A673 (cell line): ENCODE results near the gene PLAC9. TPM values are rescaled to one million over a fixed set of nuclear protein-coding genes. Genes with fewer than 3 reads are reported as not detected.

Source experiments
- BruUV-seq: library from RNA; stranded (reverse); fragments of 400-500 nt; replicated peaks from 2 replicates; lab custom pipeline; 2021; lab: Mats Ljungman, UMichigan
- CTCF ChIA-PET: fragments of 300-600 bp; sonication (Branson Sonifier 250); formaldehyde crosslinking; loops from one replicate; lab custom pipeline; 2022; ENCODE audit warnings: antibody characterized with exemption; lab: Charles Lee
- POLR2A ChIA-PET: fragments of 300-600 bp; sonication (Branson Sonifier 250); formaldehyde crosslinking; loops from one replicate; lab custom pipeline; 2022; ENCODE audit warnings: antibody characterized with exemption; ENCODE audit not compliant: low non-redundant PET; lab: Charles Lee
- DNase-seq: peaks from one replicate; pipeline ENCODE4 v3.0.0-alpha.2; 2015; ENCODE audit warnings: low spot score
- H3K27ac ChIP-seq: fragments of 200-600 bp; sonication (generic); 2 replicates; pipeline ENCODE4 v1.5.1; 2016; ENCODE audit warnings: mixed run types, low read depth, mild to moderate bottlenecking, mixed read lengths, antibody characterized with exemption, low read length; ENCODE audit not compliant: poor library complexity, severe bottlenecking
- H3K27me3 ChIP-seq: fragments of 200-600 bp; sonication (generic); replicated peaks from 2 replicates; pipeline ENCODE4 v1.6.1; 2017; ENCODE audit warnings: mixed run types, low read depth, mild to moderate bottlenecking, mixed read lengths, antibody characterized with exemption, low read length; ENCODE audit not compliant: insufficient read depth, poor library complexity
- H3K36me3 ChIP-seq: fragments of 200-600 bp; sonication (generic); 2 replicates; pipeline ENCODE4 v1.6.1; 2016; ENCODE audit warnings: mixed run types, mild to moderate bottlenecking, mixed read lengths, antibody characterized with exemption, low read length; ENCODE audit not compliant: insufficient read depth, poor library complexity, severe bottlenecking
- H3K4me1 ChIP-seq: fragments of 200-600 bp; sonication (generic); 2 replicates; pipeline ENCODE4 v1.6.1; 2017; ENCODE audit warnings: mixed run types, mild to moderate bottlenecking, mixed read lengths, antibody characterized with exemption, low read length; ENCODE audit not compliant: insufficient read depth, poor library complexity, severe bottlenecking
- H3K4me3 ChIP-seq: fragments of 200-600 bp; sonication (generic); 2 replicates; pipeline ENCODE4 v1.5.1; 2016; ENCODE audit warnings: low read depth, mixed run types, mild to moderate bottlenecking, mixed read lengths, low read length; ENCODE audit not compliant: poor library complexity, severe bottlenecking
- H3K9me3 ChIP-seq: fragments of 200-600 bp; sonication (generic); 2 replicates; pipeline ENCODE4 v1.6.1; 2016; ENCODE audit warnings: mixed run types, low read depth, mild to moderate bottlenecking, mixed read lengths, antibody characterized with exemption, low read length; ENCODE audit not compliant: poor library complexity, severe bottlenecking
- CTCF ChIP-seq: fragments of 300-800, 200-600 bp; sonication (generic); conservative IDR thresholded peaks from 2 replicates; pipeline ENCODE4 v1.5.1; 2017; ENCODE audit warnings: low read depth, mild to moderate bottlenecking, antibody characterized with exemption, low read length, moderate library complexity, mixed read lengths
- EZH2 ChIP-seq: fragments of 200-600 bp; sonication (generic); IDR thresholded peaks from 2 replicates; pipeline ENCODE4 v1.6.1; 2017; ENCODE audit warnings: borderline replicate concordance, low read depth, mild to moderate bottlenecking, mixed read lengths, antibody characterized with exemption, low read length; ENCODE audit not compliant: poor library complexity, severe bottlenecking
- intact Hi-C: fragments of 100-400 bp; cut with micrococcal nuclease; formaldehyde crosslinking; loops from one replicate; pipeline ENCODE4 v1.10.0; 2022; ENCODE audit not compliant: unreplicated experiment
- total RNA-seq: library from RNA; stranded (reverse); gene quantifications from 2 replicates; pipeline ENCODE4 v1.2.3, GENCODE V29; 2021

PLAC9 gene
- total RNA-seq, 1 experiment from 2014 or later = not detected

- CTCF ChIA-PET = no interaction called here
- H3K4me1 ChIP-seq = peaks cover 8% of the 10 kb centered on the region
- BruUV-seq = no TSS peak
- intact Hi-C loops = no loop called here
- H3K36me3 ChIP-seq = peaks cover 7% of the 10 kb centered on the region
- no peaks in the 10 kb centered on the region for H3K27me3 ChIP-seq
- peaks cover 5% of the 10 kb centered on the region for H3K9me3 ChIP-seq
- H3K4me3 ChIP-seq = no peak overlapping the region
- no peak overlapping the region for H3K27ac ChIP-seq
- no peak for DNase-seq
- POLR2A ChIA-PET = no interaction called here
- TF ChIP-seq EZH2 = no peak
- no peak for TF ChIP-seq CTCF
Observed at GRCh38 chr10:80146918-80147317, 14.4 kb downstream of the PLAC9 start.

- peaks cover 8% of the 10 kb centered on the region for H3K4me1 ChIP-seq
- BruUV-seq = no TSS peak
- H3K9me3 ChIP-seq = peaks cover 5% of the 10 kb centered on the region
- TF ChIP-seq CTCF = no peak
- TF ChIP-seq EZH2 = no peak
- H3K4me3 ChIP-seq = no peak overlapping the region
- H3K27me3 ChIP-seq = no peaks in the 10 kb centered on the region
- DNase-seq = no peak
- no peak overlapping the region for H3K27ac ChIP-seq
- intact Hi-C loops = no loop called here
- ChIA-PET POLR2A (no interaction called here), CTCF (no interaction called here)
- H3K36me3 ChIP-seq = peaks cover 7% of the 10 kb centered on the region
Observed at GRCh38 chr10:80148166-80148805, 15.8 kb downstream of the PLAC9 start.

GRCh38 chr10:80149123-80149522 lies 16.6 kb downstream of the PLAC9 start:
- Histone ChIP-seq H3K4me1 (peaks cover 6% of the 10 kb centered on the region), H3K27ac (no peak overlapping the region), H3K36me3 (peaks cover 7% of the 10 kb centered on the region), H3K27me3 (no peaks in the 10 kb centered on the region), H3K4me3 (no peak overlapping the region), H3K9me3 (peaks cover 5% of the 10 kb centered on the region)
- POLR2A ChIA-PET = no interaction called here
- TF ChIP-seq CTCF (no peak), EZH2 (no peak)
- no TSS peak for BruUV-seq
- intact Hi-C loops = no loop called here
- DNase-seq = no peak
- CTCF ChIA-PET = no interaction called here
